ENCODE results near the gene ZBTB7B.

The ZBTB7B gene

DNA sequence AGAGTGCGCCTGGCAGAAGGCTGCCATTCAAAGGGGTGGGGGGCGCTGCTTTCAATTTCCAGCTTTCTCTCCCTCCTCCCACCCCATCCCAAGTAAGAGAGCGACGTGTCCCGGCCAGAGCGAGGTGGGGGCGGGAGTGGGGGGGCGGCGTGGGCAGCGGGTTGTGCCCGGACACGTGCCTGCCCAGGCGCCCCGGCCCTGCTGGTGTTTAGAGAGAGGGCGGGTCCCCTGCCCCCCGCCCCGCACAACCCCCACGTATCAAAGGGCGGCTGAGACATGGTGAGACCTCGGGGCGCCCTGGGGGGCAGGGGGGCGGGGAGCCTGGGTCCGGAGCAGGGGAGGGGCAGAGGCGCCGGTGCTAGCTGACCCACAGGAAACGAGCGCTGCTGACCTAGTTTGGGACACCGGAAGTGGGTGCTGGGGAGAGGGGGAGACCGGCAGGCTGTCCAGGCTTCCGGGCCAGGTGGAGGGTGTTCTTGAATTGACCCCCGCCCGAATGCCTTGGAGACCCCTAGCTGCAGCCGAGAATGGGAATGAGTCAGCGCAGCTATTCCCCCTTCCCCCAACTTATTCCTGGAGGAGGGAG is 1.3 kb downstream of the ZBTB7B start:
- DNase-seq (ENCODE audit: low read depth), result no peak

DNA sequence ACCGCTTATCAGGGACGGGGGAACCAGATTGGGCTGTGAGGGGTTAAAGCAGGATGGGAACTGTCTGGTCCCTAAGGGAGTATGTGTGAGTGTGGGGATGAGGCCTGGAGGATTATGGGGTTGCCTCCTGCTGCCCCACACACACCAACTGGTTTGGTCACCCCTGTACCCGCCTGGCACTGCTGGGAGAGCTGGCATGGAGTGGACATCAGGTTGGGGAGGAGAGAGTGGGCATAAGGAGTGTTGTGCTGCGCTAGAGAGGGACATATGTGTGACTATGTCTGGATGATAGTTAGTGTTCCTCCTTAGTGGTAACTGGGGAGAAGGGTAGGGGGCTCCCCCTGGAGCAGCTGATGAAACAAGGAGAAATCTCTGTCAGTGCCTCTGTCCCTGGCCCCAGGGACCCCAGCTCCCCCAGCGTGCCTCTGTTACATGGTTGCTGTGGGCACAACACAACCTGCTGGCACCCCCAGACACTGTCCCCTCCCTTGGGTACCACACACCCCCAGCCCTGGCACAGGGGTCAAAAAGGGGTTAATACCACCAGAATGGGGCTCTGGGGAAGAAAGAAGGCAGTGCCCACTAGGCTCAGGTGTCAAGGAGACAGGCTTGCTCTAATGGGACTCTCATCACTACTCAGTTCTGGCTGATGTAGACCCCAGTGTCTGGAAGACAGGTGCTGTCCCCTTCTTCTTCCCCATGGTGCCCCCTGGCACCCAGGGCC is 1.9 kb downstream of the ZBTB7B start:
- DNase-seq (ENCODE audit: low read depth), result no peak

DNA sequence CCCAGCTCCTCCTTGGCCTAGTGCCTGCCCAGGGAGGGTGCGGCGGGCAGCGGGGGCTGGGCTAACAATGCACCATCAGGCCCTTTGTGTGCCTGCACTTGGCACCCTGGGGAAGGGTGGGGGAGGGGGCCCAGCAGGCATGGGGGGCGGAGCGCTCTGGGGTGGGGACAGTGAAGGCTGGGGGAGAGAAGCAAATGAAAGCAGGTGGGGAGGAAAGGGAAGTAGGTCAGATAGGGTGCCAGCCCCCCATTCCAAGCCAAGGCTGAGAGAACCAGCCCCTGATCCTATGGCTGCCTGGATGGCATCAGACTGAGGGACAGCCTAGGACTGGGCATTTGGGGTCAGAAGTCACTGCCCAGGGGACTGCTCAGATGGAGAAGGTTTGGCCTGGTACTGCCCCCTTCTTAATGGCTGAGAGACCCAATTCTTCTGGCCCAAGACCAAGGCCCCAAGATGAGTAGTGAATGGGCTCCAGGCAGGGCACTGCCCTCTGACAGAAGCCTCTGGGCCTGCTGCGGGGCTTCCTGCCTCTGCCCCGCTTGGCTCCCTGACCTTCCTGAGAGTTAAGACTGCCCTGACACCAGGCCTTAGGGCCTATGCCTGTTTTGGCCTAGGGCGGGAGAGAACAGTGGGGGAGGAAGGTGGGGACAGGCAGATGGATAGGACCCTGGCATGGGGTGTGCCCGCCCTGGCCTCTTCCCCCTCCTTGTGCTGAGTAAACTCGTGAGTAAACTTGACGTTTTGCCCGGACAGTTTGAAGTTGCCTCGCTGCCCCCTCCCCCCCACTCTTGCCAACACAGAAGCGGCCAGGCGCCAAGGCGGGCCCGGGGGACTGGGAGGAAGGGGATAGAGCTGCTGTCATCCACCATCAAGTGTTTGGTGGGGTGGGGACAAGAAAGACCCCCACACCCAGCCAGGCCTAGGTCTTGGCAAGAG is 2.7 kb downstream of the ZBTB7B start:
- DNase-seq (ENCODE audit: low read depth), result no peak

DNA sequence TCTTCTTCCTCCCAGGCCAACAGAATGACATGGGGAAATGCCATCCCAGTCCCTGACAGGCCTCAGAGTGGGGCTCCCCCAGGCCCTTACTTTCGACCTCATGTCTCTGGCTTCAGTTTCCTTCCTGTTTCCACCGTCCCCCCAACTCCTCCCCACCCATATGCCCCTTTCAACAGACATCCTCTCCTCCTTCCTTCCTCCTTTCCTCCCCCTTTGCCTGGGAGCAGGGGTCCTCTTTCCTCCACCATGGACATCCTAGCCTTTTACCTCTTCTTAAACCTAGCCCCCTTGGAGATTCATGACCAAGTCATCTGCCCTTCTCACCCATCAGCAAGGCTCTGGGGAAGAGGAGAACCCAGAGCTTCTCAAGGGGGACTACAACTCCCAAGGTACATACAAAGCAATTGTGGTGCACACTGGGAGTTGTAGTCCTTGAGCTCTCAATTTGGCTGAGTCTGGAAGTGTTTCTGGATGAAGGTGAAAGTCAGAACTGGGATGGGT is 4.0 kb downstream of the ZBTB7B start:
- no peak for DNase-seq (ENCODE audit: low read depth)

DNA sequence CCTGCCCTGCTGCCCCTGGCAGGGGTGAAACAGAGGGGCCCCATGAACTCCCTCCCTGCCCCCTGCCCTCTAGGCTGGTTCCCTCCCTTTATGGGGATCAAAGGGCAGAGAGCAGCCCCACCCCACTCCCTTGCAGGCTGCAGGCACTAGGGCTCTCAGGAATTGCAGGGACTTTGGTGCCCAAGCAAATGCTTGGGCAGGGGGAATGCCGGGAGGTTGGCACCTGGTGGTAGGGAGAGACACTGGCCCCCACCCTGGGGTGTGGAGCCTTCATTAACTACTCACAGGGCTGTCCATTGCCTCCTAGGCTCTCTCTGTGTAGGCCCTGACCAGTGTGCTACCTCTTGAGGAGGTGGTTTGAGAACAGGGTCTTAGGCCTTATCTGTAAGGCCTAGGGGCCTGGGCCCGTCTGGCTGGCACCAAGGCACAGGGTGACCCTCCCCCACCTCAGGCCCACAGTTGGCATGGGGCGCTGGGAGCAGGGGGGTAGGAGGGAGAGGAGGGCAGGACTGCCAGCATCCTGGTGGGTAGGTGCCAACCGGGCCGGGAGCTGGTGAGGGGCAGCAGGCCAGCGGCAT is 4.7 kb downstream of the ZBTB7B start:
- DNase-seq (ENCODE audit: low read depth), result no peak

DNA sequence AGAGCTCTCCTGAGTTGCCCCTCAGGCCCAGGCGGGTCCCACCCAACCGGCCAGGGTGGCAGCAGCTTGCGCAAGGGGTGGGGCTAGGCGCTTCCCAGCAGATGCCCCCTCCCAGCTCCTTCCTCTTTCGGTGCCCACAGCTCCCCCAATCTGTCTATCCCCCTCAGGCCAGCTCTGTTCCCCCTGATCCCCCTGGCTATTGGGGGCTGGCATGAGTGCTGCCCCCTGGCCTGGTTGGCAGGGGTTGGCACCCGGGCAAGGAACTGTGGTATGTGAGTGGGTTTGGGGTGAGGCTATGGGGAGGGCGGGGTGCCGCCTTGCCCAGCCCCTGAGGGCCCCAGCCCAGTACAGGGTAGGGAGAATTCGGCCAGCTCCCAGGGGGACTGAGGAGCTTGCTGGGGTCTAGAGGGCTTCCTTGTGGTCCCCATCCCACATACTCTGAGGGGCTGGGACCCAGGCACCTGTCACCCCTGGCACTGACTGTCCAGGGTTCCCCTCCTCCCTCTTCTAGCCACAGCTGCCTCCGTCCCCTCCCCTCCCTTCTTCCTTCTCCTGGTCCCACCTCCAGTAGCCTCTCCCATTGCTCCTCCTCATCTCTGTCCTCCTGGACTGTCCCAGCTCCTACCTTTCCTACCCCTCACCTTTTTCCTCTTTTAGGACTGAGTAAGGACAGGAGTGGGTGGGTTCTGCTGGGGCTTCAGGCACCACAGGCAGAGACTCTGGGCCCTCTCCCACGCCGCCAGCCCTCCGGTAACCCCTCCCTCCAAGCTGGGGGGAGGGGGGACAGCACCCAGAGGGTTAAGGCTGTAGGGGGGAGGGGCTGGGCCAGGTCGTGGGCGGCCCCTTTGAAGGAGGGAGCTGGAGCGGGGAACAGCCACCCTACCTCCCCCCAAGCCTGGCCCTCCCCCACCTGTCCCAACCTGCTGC is 5.7 kb downstream of the ZBTB7B start:
- peak; percentile 44 for DNase-seq (ENCODE audit: low read depth)

DNA sequence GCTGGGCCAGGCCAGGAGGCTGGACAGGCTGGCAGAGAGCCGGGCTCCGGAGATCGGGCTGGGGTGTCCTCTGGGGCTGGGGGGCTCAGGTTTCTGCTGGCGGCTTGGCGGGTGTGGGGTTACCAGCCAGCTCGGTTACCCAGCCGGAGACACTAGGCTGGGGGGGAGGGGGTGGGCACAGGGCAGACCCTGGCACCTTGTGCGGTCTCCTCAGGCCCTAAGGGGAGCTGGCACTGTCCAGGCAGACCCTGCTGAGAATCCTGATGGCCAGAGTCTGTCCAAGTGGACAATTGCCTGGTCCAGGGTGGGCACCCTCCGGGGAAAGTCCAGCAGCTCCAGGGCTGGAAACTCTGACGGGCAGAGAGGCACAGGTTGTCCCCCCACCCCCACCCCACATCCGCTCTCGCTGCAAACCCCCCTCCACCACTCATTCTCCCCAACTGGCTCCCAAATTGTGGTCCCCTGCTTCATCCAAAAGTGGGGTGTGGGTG is 6.7 kb downstream of the ZBTB7B start:
- no peak for DNase-seq (ENCODE audit: low read depth)

DNA sequence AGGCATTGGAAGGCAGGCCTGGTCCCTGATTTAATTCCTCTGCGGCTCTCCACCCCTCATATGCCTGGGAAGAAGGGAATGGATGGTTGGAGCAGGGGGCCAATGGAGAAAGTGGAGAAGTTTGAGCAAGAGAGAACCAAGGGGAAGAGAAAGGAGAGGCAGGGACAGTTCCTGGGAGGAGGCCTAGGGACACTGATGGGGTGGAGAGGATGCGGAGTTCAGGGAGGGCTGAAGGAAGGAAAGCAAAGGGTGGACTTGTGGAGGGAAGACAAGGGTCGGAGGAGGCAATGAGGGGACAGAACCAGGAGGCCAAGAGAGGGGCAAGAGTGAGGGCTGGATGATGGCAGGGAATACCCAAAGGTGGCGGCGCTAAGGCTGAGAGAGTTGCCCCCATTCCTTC is 7.1 kb downstream of the ZBTB7B start:
- no peak for DNase-seq (ENCODE audit: low read depth)

DNA sequence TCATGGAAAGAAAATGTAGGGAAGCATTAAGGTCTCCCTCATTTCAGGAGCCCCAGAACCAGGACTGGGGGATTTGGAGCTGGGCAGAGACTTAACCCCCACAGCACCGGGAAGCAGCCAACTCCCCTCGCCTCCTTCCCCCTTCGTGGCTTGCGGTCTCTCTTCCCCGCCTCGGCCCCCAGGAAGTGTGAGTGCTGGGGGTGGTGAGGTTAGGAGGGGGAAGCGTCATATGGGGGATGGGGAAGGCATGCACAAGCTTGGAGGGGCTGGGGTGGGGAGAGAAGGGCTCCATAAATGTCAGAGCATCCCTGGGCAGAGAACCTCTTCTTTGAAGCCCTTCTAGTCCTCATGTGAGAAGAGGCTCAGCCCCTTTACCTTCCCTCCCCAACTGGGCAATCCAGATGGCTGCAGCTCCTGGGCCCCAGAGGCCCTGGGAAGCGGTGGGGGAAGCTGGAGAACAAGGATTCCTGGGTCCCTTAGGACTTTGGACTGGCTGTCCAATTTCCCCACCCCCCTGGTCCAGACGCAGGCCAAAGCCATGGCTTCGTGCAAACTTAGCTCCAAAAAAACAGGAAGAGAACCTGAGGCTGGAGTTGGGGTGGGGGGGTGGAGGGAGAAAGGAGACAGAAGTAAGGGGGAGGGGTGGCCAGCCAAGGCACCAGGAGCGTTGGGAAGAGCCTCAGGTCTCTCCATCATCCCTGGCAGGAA is 7.8 kb downstream of the ZBTB7B start:
- DNase-seq (ENCODE audit: low read depth), result no peak

DNA sequence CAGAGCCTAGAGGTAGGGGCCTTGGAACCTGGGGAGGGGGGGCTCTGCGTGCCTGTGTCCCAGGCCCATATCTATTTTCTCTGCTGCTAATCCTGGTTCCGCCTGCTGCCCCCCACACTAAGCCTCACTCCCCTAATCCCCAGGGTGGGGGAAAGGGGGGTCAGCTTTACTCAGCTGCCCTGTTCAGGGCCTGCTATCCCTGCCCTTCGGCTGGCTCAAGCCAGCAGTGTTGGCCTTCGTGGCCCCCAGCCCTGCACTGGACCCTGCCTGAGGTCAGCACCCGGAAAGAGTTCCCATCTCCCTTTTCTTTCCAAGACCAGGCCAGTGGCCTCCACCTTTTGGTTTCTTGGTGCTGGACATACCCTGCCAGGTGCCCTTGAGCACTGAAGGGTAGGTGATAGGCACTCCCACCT is 8.4 kb downstream of the ZBTB7B start:
- no peak for DNase-seq (ENCODE audit: low read depth)

DNA sequence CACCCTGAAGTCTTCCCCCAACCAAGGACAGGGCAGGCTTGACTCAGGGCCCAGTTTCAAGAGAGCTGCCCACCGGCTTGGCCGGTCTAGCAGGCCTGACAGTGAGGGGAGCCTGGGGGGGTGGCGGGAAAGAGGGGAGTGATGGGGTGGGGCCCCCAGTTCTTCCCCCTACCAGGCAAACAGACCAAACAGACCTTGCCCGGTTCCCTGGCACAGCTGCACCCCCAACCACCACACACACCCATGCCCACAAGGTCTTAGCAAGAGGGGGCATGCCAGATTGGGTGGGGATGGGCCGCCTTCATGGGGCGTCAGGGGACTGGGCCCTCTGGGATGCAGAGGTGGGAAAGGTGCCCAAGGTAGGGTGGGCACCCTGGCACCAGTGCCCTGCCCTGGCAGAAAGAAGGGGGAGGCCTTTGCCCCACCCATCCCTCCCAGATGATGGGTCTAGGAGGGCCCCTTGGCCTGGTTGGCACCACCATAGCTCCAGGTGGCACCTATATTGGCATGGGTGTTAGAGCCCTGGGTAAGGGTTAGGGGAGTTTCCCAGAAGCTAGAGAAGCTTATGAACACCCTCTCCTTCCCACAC is 8.9 kb downstream of the ZBTB7B start:
- DNase-seq (ENCODE audit: low read depth), result no peak

DNA sequence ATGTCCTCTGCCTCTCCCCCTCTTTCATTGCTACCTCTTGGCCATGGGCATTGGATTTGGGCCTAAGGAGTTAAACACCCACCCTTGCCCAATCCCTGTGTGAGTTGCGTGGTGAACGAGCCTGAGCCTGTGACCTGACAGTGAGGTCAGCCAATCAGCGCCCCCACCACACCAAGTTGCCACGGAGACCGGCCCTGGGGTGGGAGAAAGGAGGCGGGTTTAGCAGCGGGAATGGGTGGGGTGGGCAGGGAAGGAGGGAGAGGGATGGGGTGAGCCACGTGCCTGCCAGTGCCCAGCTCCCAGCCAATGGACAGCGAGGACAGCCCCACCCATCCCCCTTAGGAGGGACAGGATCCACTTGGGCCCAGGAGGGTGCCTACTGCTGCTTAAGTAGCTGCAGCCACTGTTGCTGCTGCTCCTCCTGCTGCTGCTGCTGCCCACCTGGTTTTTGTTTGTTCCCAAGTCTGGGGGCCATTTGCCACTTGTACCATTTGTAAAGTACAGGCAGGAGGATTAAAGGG is 9.5 kb downstream of the ZBTB7B start:
- DNase-seq (ENCODE audit: low read depth), result no peak

DNA sequence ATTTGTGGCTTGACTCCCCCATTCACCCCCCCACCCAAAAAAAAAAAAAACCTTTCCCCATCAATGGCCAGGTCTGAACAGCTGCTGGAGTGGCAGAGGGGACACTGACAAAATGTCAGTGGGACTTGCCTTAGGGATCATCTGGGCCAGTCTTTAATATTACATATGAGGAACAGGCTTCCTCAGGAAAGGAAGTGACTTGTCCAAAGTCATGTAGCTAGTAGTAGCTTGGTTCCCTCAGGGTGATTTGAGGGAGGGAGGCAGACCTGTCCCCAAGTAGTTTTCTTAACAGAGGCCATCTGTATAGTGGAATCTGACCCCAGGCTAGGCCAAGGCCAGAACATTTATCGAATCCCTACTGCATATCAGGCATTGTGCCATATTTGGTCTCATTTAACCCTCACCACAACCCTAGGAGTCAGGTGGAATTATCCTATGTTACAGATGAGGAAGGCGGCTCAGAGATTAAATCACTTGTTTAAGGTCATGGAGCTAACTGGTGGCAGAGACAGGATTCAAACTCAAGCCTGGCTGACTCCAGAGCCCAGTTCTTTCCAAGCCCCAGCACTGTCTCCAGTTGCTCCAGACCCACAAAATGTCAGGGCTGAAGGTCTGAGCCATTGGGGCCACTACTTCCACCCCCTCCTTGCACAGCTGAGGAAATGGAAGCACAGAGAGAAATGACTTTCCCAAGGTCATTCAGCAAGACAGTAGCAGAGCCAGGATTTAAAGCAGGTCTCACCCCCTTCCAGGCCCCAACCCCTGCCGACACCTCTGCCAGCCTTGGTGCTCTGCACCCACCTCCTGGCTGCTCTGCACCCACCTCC is 10.4 kb downstream of the ZBTB7B start:
- no peak for DNase-seq (ENCODE audit: low read depth)

DNA sequence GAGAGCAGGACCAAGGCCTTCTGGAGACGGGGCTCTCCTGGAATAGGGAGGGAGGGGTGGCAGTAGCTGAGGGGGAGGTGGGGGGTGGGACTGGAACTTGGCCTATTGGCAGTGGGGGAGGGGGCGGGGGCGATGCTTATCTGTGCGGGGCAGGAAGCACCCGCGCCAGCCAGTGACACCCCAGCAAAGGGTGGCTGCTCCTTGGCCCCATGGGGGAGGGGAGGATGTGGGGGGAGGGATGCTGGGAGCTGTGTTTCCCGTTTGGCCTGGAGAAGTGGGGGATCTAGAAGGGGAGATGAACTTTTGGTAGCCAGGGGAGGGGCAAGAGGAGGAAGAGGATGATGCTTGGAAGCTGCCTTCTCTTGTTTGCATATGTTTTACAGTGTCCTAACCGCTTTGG is 11.0 kb downstream of the ZBTB7B start:
- no peak for DNase-seq (ENCODE audit: low read depth)

DNA sequence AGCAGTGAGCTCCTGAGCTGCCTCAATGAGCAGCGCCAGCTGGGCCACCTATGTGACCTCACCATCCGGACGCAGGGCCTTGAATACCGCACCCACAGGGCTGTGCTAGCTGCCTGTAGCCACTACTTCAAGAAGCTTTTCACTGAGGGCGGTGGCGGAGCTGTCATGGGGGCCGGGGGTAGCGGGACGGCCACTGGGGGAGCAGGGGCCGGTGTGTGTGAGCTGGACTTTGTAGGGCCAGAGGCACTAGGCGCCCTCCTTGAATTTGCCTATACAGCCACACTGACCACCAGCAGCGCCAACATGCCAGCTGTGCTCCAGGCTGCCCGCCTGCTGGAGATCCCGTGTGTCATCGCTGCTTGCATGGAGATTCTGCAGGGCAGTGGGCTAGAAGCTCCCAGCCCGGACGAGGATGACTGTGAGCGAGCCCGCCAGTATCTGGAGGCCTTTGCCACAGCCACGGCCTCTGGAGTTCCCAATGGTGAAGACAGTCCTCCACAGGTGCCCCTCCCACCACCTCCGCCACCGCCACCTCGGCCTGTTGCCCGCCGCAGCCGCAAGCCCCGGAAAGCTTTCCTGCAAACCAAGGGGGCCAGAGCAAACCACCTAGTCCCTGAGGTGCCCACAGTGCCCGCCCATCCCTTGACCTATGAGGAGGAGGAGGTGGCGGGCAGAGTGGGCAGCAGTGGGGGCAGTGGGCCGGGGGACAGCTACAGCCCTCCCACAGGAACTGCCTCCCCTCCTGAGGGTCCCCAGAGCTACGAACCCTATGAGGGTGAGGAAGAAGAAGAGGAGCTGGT is 12.3 kb downstream of the ZBTB7B start:
- no peak for DNase-seq (ENCODE audit: low read depth)

DNA sequence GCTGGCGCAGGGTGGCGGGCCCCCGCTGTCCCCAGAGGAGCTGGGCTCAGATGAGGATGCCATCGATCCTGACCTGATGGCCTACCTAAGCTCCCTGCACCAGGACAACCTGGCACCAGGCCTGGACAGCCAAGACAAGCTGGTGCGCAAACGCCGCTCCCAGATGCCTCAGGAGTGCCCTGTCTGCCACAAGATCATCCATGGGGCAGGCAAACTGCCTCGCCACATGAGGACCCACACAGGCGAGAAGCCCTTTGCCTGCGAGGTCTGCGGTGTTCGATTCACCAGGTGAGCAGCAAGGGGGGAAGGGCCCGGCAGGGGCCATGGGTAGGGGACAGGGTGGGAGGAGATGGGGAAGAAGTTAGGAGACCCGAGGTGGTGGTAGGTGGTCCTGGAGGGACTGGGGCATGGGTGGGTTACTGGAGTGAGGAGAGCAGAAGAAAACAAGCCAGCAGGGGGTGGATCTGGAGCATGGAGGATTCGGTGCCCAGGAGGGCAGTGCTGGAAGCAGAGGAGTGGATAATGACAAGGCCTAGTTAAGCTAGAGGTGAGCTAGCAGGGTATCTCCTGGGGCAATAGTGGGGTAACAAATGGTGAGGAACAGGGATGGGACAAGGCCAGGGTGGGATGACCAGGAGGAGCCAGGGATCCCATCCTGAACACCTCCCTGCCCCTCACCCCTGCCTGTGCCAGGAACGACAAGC is 13.1 kb downstream of the ZBTB7B start:
- DNase-seq (ENCODE audit: low read depth), result no peak

DNA sequence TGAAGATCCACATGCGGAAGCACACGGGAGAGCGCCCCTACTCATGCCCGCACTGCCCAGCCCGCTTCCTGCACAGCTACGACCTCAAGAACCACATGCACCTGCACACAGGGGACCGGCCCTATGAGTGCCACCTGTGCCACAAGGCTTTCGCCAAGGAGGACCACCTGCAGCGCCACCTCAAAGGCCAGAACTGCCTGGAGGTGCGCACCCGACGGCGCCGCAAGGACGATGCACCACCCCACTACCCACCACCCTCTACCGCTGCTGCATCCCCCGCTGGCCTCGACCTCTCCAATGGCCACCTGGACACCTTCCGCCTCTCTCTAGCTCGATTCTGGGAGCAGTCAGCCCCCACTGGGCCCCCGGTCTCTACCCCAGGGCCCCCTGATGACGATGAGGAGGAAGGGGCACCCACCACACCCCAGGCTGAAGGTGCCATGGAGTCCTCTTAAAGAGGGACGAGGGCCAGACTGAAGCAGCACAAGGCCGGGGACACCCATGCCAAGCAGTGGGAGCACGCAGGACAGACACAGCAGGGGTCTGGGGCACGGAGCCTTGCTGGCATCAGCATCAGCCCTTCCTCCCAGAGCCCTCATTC is 13.7 kb downstream of the ZBTB7B start:
- DNase-seq (ENCODE audit: low read depth), result no peak
